Activated T-helper 17 cell treated with anti-CD3 and anti-CD28 coated beads, Interleukin-2, amount 50 U/mL, for 72 hours (primary cell): ENCODE results near the gene FCHSD1. TPM values are rescaled to one million over a fixed set of nuclear protein-coding genes. Genes with fewer than 3 reads are reported as not detected.

Experiments used
- ATAC-seq: fragments of 150-1000 bp; cut with Tn5 transposase; replicated peaks from 2 replicates; pipeline ENCODE4 v1.10.0; 2021; ENCODE audit warnings: mild to moderate bottlenecking, moderate library complexity
- H3K27ac Mint-ChIP-seq: one replicate; pipeline ENCODE4 v1.8.0; 2022; ENCODE audit warnings: mixed read lengths
- H3K27me3 Mint-ChIP-seq: one replicate; pipeline ENCODE4 v1.8.0; 2022; ENCODE audit warnings: mixed read lengths
- H3K36me3 Mint-ChIP-seq: one replicate; pipeline ENCODE4 v1.8.0; 2022; ENCODE audit warnings: low read depth, mild to moderate bottlenecking, mixed read lengths
- H3K4me1 Mint-ChIP-seq: one replicate; pipeline ENCODE4 v1.8.0; 2022; ENCODE audit warnings: mixed read lengths
- H3K4me3 Mint-ChIP-seq: one replicate; pipeline ENCODE4 v1.8.0; 2022; ENCODE audit warnings: mild to moderate bottlenecking, mixed read lengths
- H3K9me3 Mint-ChIP-seq: one replicate; pipeline ENCODE4 v1.8.0; 2022; ENCODE audit warnings: mixed read lengths
- total RNA-seq, 2 donors: library from RNA; stranded (reverse); gene quantifications; one replicate each; pipeline ENCODE4 v1.2.3, GENCODE V29; 2022

The FCHSD1 gene
- 100 to 1,000 TPM in 1 of 2 donors, 10 to 100 TPM in 1; 38.7 to 113 TPM for total RNA-seq

GRCh38 chr5:141650851-141651727, at the start of gene FCHSD1:
Gene FCHSD1 (minus strand): TSS chr5:141651418. CDS start chr5:141651368, 50 bp downstream.
- H3K9me3 Mint-ChIP-seq: no peaks in the 10 kb centered on the region
- peak within 1 kb of the TSS; percentile 92 for H3K27ac Mint-ChIP-seq
- H3K4me1 Mint-ChIP-seq: peaks cover 21% of the 10 kb centered on the region
- ATAC-seq: peak; percentile 97
- H3K27me3 Mint-ChIP-seq: no peaks in the 10 kb centered on the region
- peaks cover 23% of the 10 kb centered on the region for H3K36me3 Mint-ChIP-seq
- H3K4me3 Mint-ChIP-seq: peak within 1 kb of the TSS; percentile 83

GRCh38 chr5:141697586-141697985, 46.4 kb upstream of the FCHSD1 start:
- H3K9me3 Mint-ChIP-seq: no peaks in the 10 kb centered on the region
- peaks cover 28% of the 10 kb centered on the region for H3K4me1 Mint-ChIP-seq
- H3K4me3 Mint-ChIP-seq: no peak overlapping the region
- H3K27ac Mint-ChIP-seq: peak overlapping the region; percentile 23
- no peaks in the 10 kb centered on the region for H3K36me3 Mint-ChIP-seq
- no peak for ATAC-seq
- H3K27me3 Mint-ChIP-seq: peaks cover 15% of the 10 kb centered on the region

- Mint-ChIP-seq H3K27me3 (peaks cover 15% of the 10 kb centered on the region), H3K9me3 (no peaks in the 10 kb centered on the region), H3K4me3 (no peak overlapping the region), H3K27ac (no peak overlapping the region), H3K36me3 (no peaks in the 10 kb centered on the region), H3K4me1 (peaks cover 27% of the 10 kb centered on the region)
- no peak for ATAC-seq
Observed at GRCh38 chr5:141696431-141696830, 45.2 kb upstream of the FCHSD1 start.

DNA sequence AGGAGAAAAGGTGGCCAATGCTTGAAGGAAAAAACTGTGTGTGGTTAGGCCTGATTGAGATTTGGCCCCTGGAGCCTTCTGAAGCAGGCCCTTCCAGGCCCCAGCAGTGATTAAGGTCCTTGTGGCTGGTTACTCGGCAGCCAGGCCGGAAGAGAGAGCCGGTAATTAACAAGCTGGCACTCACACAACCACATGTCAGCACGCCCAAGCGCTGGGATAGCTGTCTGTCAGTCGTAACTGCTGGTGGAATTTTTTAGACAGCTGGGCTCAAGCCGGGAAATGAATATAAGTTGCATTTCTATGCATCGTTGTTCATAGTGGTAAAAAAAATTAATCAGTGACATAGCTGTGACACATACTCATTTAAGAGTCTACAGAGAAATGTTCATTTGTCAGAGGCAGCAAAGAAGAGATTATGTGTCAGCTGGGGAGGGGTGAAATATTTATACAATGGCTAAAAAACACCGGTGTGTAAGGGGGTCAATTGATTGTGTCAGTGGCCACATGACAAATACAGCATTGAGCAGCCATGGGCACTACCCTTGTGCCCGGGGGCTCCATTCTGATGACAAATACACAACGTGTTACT, 44.5 kb upstream of the FCHSD1 start:
- Mint-ChIP-seq H3K4me3 (no peak overlapping the region), H3K27ac (no peak overlapping the region), H3K9me3 (no peaks in the 10 kb centered on the region), H3K4me1 (peaks cover 23% of the 10 kb centered on the region), H3K36me3 (no peaks in the 10 kb centered on the region), H3K27me3 (peaks cover 15% of the 10 kb centered on the region)
- no peak for ATAC-seq

DNA sequence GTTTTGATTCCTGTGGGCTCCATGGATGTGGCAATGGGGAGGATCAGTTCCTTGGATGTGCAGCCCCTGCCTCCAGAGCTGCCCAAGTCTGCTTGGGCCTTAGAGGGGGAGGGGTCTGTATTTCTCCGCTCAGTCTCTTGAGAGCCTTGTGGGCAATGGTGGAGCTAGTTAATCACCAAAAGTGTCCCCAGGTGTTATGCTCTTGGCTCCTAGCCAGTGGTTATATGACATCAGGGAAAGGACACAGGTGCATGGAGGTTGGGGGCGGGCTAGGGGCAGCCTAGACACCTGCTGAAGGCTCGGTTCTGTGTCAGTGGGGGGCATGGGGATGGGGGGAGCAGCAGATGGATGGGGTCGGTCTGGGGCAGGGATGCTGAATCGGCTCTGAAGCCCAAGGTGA, 43.3 kb upstream of the FCHSD1 start:
- Mint-ChIP-seq H3K36me3 (no peaks in the 10 kb centered on the region), H3K27ac (peak overlapping the region; percentile 95), H3K27me3 (peaks cover 9% of the 10 kb centered on the region), H3K4me3 (peak overlapping the region; percentile 87), H3K4me1 (peaks cover 23% of the 10 kb centered on the region), H3K9me3 (no peaks in the 10 kb centered on the region)
- ATAC-seq: no peak

DNA sequence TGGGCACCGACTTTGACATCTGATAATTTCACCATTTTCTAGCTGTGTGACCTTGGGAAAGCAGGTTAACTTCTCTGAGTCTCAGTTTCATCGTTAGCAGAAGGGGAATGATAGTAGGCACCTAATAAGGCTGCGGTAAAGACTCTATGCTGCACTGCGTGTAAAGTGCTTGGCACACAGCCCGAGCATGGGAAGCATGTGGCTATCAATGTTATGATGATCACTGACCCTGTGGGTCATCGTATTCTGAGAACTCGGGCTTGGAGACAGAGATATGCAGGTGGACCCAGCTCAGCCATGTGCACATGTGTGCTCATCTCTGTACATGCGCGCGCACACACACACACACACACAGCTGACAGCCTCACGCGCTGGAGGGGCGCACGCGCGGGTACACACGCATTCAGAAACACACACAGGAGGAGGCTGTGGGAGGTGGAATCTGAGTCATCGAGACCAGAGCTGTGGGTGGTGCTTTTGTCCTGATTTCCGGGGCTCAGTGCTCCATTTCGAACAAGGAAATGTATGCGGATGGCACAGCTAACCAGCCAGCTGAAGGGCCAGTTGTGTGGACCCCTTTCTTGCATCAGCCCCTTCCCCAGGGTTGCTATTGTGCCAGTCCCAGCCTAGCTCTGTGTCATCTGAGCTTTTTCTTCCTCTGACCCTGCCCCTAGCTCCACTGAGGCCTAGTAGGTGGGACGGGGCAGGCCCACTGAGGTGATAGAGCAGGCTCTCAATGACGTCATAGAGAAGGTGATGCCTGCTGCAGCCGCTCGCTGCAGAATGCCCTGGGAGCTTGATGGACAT, 41.9 kb upstream of the FCHSD1 start:
- Mint-ChIP-seq H3K36me3 (no peaks in the 10 kb centered on the region), H3K4me3 (peak overlapping the region; percentile 87), H3K27ac (peak overlapping the region; percentile 95), H3K27me3 (peaks cover 5% of the 10 kb centered on the region), H3K9me3 (no peaks in the 10 kb centered on the region), H3K4me1 (peaks cover 23% of the 10 kb centered on the region)
- ATAC-seq: peak; percentile 90

DNA sequence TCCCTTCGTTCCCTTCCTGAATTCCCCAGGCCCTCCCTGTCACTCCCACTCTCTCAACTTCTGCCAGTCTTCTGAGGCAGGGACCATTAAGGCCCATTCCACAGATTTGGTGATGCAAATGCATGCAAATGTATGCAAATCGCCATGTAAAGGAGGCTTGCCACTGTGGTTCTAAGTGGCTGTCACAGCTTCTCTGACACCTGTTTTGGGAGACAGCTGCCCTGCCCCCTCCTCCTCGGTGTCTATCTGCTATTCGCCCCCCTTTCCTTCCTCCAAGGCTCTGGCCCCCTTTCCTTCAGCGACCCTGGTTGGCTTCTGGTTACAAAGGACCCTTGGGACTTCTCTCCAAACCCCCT, 41.3 kb upstream of the FCHSD1 start:
- peak overlapping the region; percentile 87 for H3K4me3 Mint-ChIP-seq
- peaks cover 23% of the 10 kb centered on the region for H3K4me1 Mint-ChIP-seq
- peaks cover 3% of the 10 kb centered on the region for H3K27me3 Mint-ChIP-seq
- no peaks in the 10 kb centered on the region for H3K9me3 Mint-ChIP-seq
- H3K27ac Mint-ChIP-seq: peak overlapping the region; percentile 95
- H3K36me3 Mint-ChIP-seq: no peaks in the 10 kb centered on the region
- ATAC-seq: peak; percentile 30

- H3K27me3 Mint-ChIP-seq: no peaks in the 10 kb centered on the region
- peak overlapping the region; percentile 95 for H3K27ac Mint-ChIP-seq
- H3K4me1 Mint-ChIP-seq: peaks cover 23% of the 10 kb centered on the region
- H3K36me3 Mint-ChIP-seq: no peaks in the 10 kb centered on the region
- no peaks in the 10 kb centered on the region for H3K9me3 Mint-ChIP-seq
- H3K4me3 Mint-ChIP-seq: peak overlapping the region; percentile 87
- ATAC-seq: peak; percentile 57
Observed at GRCh38 chr5:141691867-141692532, 40.8 kb upstream of the FCHSD1 start.

GRCh38 chr5:141691286-141691866, 40.2 kb upstream of the FCHSD1 start:
- H3K27ac Mint-ChIP-seq: peak overlapping the region; percentile 95
- ATAC-seq: no peak

GRCh38 chr5:141686648-141687416, 35.6 kb upstream of the FCHSD1 start:
- Mint-ChIP-seq H3K4me1 (peaks cover 4% of the 10 kb centered on the region), H3K9me3 (no peaks in the 10 kb centered on the region), H3K36me3 (no peaks in the 10 kb centered on the region), H3K27me3 (peaks cover 3% of the 10 kb centered on the region), H3K4me3 (no peak overlapping the region), H3K27ac (peak overlapping the region; percentile 75)
- ATAC-seq: no peak

More at GRCh38 chr5:141691286-141691866, 40.2 kb upstream of the FCHSD1 start:
- H3K27me3 Mint-ChIP-seq: peaks cover 3% of the 10 kb centered on the region
- no peaks in the 10 kb centered on the region for H3K9me3 Mint-ChIP-seq
- H3K36me3 Mint-ChIP-seq: no peaks in the 10 kb centered on the region
- peaks cover 26% of the 10 kb centered on the region for H3K4me1 Mint-ChIP-seq
- H3K4me3 Mint-ChIP-seq: peak overlapping the region; percentile 87

- Mint-ChIP-seq H3K4me3 (no peak overlapping the region), H3K36me3 (no peaks in the 10 kb centered on the region), H3K4me1 (peaks cover 12% of the 10 kb centered on the region), H3K27ac (peak overlapping the region; percentile 75), H3K27me3 (peaks cover 3% of the 10 kb centered on the region), H3K9me3 (no peaks in the 10 kb centered on the region)
- ATAC-seq: no peak
Observed at GRCh38 chr5:141685591-141685990, 34.4 kb upstream of the FCHSD1 start.

- Mint-ChIP-seq H3K9me3 (no peaks in the 10 kb centered on the region), H3K4me1 (peaks cover 12% of the 10 kb centered on the region), H3K27ac (no peak overlapping the region), H3K36me3 (no peaks in the 10 kb centered on the region), H3K4me3 (peak overlapping the region; percentile 86), H3K27me3 (peaks cover 3% of the 10 kb centered on the region)
- no peak for ATAC-seq
Observed at GRCh38 chr5:141683596-141684141, 32.5 kb upstream of the FCHSD1 start.
